Ishikawa (cell line): ENCODE measurements around the gene ELF1.

Experiments used
- CEBPB ChIP-seq: IDR thresholded peaks from 2 replicates; pipeline ENCODE4 v1.6.1; 2012
- CREB1 ChIP-seq: IDR thresholded peaks from 2 replicates; pipeline ENCODE4 v1.6.1; 2012; ENCODE audit warnings: low read depth
- EGR1 ChIP-seq: IDR thresholded peaks from 2 replicates; pipeline ENCODE4 v1.6.1; 2012
- EP300 ChIP-seq: IDR thresholded peaks from 2 replicates; pipeline ENCODE4 v1.6.1; 2012; ENCODE audit warnings: borderline replicate concordance
- FOXM1 ChIP-seq: IDR thresholded peaks from 2 replicates; pipeline ENCODE4 v1.6.1; 2012; ENCODE audit warnings: low read depth, borderline replicate concordance
- MAX ChIP-seq: IDR thresholded peaks from 2 replicates; pipeline ENCODE4 v1.6.1; 2012
- NFIC ChIP-seq: IDR thresholded peaks from 2 replicates; pipeline ENCODE4 v1.6.1; 2012
- RAD21 ChIP-seq: IDR thresholded peaks from 2 replicates; pipeline ENCODE4 v1.6.1; 2012; ENCODE audit warnings: low read depth
- REST ChIP-seq: IDR thresholded peaks from 2 replicates; pipeline ENCODE4 v1.6.1; 2012; ENCODE audit warnings: low read depth, mild to moderate bottlenecking
- TAF1 ChIP-seq: IDR thresholded peaks from 2 replicates; pipeline ENCODE4 v1.6.1; 2012; ENCODE audit warnings: low read depth, mild to moderate bottlenecking
- TCF12 ChIP-seq: IDR thresholded peaks from 2 replicates; pipeline ENCODE4 v1.6.1; 2012; ENCODE audit warnings: low read depth
- USF1 ChIP-seq: IDR thresholded peaks from 2 replicates; pipeline ENCODE4 v1.6.1; 2012
- YY1 ChIP-seq: IDR thresholded peaks from 2 replicates; pipeline ENCODE4 v1.6.1; 2012; ENCODE audit warnings: low read depth
- ZBTB7A ChIP-seq: IDR thresholded peaks from 2 replicates; pipeline ENCODE4 v1.6.1; 2012; ENCODE audit warnings: low read depth

GRCh38 chr13:41012536-41012935 is 6.6 kb downstream of the ELF1 start:
- TF ChIP-seq EGR1 = no peak
- no peak for TF ChIP-seq YY1
- no peak for TF ChIP-seq TCF12
- TF ChIP-seq CEBPB = no peak
- TF ChIP-seq RAD21 = no peak
- no peak for TF ChIP-seq FOXM1
- no peak for TF ChIP-seq NFIC
- no peak for TF ChIP-seq REST
- no peak for TF ChIP-seq EP300
- no peak for TF ChIP-seq MAX
- TF ChIP-seq ZBTB7A = no peak
- no peak for TF ChIP-seq TAF1
- TF ChIP-seq CREB1 = no peak
- TF ChIP-seq USF1 = no peak
